ENCODE results near the gene NFYA. TPM values are rescaled to one million over a fixed set of nuclear protein-coding genes. Genes with fewer than 3 reads are reported as not detected.

The NFYA gene
- total and polyA plus RNA-seq, 2 of the 13 experiments (the other 11 are each of a cell fraction or from before 2014, with no cell fraction given) = 16.0 to 22.9 TPM

DNA sequence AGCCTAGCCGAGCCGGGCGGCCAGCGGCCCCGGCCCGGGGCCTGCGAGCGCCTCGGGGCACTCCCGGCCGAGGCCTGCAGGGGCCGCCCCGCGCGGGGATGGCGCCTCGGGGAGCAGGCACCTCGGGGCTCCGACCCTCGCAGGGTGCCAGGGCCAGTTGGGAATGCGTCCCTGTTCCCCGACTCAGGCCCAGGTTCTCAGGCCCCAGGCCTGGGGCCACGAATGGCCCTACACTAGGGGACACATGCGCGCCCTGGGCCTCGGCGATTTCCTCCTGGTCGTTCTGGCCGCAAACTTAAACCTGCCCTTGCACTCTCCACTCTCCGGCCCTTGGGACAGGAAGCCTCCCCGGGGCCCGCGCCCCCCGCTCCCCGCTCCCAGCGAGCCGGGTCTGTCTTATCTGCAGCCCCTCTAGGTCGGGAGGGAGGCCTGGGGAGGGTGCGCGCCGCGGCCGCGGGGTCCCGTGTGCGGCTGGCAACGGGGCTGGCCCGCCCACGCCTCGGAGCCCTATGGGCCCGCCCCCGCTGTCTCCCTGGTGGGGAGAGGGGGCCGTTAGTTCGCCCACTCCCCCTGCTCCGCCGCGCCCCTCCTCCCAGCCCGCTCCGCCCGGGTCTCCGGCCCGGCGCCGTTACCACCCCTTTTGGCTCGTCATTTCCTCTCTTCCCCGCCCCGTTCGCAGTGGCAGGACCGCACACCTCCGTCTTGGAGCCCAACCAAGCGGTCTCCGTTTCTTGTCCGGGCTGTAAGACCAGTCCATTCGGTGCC, 611 bp downstream of the NFYA start (continued):
- TF ChIP-seq KDM3A (CRISPR knock-in tag; IDR thresholded peaks at IDR 0.05; ENCODE audit: low read depth) (no peak), EEA1 (CRISPR knock-in tag; IDR thresholded peaks at IDR 0.05; ENCODE audit: borderline replicate concordance) (peak; percentile 56; the same call in 1 of the 2 replicates), GFI1 (CRISPR knock-in tag; IDR thresholded peaks at IDR 0.05; ENCODE audit: borderline replicate concordance) (no peak), ZNF543 (CRISPR knock-in tag; IDR thresholded peaks at IDR 0.05) (peak; percentile 85), KLF12 (CRISPR knock-in tag; IDR thresholded peaks at IDR 0.05; ENCODE audit: borderline replicate concordance) (peak; percentile 49; the same call in 1 of the 2 replicates), KMT2A (CRISPR knock-in tag; IDR thresholded peaks at IDR 0.05) (peak; percentile 84; the same call in 1 of the 2 replicates), ARID2 (CRISPR knock-in tag; IDR thresholded peaks at IDR 0.05; ENCODE audit: borderline replicate concordance) (0 out of 2 replicates have a peak, but pooled peaks have one; percentile 18), ZNF367 (CRISPR knock-in tag; IDR thresholded peaks at IDR 0.05; ENCODE audit: borderline replicate concordance) (peak; percentile 73; the same call in 1 of the 2 replicates), RBFOX2 (IDR thresholded peaks at IDR 0.05; ENCODE audit: low read depth, low read length) (peak; percentile 97), ZNF7 (CRISPR knock-in tag; IDR thresholded peaks at IDR 0.05) (no peak), FOXP1 (IDR thresholded peaks at IDR 0.05) (no peak), FOXP1 (CRISPR knock-in tag; IDR thresholded peaks at IDR 0.05) (no peak), MEIS2 (CRISPR knock-in tag; IDR thresholded peaks at IDR 0.05) (peak; percentile 27; the same call in 1 of the 2 replicates), NFYC (CRISPR knock-in tag; IDR thresholded peaks at IDR 0.05) (no peak; the same call in 1 of the 2 replicates), HNRNPH1 (optimal IDR thresholded peaks at IDR 0.05; ENCODE audit: low read depth, low read length) (no peak), SRSF1 (optimal IDR thresholded peaks at IDR 0.05; ENCODE audit: low read depth, low read length) (peak; percentile 85), GLI4 (CRISPR knock-in tag; IDR thresholded peaks at IDR 0.05; ENCODE audit: borderline replicate concordance) (no peak), TSC22D2 (CRISPR knock-in tag; IDR thresholded peaks at IDR 0.05; ENCODE audit: borderline replicate concordance) (no peak; the same call in 1 of the 2 replicates), ZIK1 (CRISPR knock-in tag; IDR thresholded peaks at IDR 0.05; ENCODE audit: borderline replicate concordance, low read depth) (no peak), ZMYM2 (CRISPR knock-in tag; IDR thresholded peaks at IDR 0.05) (no peak)
- TF ChIP-seq, protein P1, sequence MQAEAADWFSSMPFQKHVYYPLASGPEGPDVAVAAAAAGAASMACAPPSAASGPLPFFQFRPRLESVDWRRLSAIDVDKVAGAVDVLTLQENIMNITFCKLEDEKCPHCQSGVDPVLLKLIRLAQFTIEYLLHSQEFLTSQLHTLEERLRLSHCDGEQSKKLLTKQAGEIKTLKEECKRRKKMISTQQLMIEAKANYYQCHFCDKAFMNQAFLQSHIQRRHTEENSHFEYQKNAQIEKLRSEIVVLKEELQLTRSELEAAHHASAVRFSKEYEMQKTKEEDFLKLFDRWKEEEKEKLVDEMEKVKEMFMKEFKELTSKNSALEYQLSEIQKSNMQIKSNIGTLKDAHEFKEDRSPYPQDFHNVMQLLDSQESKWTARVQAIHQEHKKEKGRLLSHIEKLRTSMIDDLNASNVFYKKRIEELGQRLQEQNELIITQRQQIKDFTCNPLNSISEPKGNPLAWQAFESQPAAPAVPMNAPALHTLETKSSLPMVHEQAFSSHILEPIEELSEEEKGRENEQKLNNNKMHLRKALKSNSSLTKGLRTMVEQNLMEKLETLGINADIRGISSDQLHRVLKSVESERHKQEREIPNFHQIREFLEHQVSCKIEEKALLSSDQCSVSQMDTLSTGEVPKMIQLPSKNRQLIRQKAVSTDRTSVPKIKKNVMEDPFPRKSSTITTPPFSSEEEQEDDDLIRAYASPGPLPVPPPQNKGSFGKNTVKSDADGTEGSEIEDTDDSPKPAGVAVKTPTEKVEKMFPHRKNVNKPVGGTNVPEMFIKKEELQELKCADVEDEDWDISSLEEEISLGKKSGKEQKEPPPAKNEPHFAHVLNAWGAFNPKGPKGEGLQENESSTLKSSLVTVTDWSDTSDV (CRISPR knock-in tag; IDR thresholded peaks at IDR 0.05) = no peak; the same call in 1 of the 2 replicates
- TF ChIP-seq, protein P2, sequence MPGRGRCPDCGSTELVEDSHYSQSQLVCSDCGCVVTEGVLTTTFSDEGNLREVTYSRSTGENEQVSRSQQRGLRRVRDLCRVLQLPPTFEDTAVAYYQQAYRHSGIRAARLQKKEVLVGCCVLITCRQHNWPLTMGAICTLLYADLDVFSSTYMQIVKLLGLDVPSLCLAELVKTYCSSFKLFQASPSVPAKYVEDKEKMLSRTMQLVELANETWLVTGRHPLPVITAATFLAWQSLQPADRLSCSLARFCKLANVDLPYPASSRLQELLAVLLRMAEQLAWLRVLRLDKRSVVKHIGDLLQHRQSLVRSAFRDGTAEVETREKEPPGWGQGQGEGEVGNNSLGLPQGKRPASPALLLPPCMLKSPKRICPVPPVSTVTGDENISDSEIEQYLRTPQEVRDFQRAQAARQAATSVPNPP (CRISPR knock-in tag; IDR thresholded peaks at IDR 0.05) = peak; percentile 35; the same call in 1 of the 2 replicates
- TF ChIP-seq, protein P3, sequence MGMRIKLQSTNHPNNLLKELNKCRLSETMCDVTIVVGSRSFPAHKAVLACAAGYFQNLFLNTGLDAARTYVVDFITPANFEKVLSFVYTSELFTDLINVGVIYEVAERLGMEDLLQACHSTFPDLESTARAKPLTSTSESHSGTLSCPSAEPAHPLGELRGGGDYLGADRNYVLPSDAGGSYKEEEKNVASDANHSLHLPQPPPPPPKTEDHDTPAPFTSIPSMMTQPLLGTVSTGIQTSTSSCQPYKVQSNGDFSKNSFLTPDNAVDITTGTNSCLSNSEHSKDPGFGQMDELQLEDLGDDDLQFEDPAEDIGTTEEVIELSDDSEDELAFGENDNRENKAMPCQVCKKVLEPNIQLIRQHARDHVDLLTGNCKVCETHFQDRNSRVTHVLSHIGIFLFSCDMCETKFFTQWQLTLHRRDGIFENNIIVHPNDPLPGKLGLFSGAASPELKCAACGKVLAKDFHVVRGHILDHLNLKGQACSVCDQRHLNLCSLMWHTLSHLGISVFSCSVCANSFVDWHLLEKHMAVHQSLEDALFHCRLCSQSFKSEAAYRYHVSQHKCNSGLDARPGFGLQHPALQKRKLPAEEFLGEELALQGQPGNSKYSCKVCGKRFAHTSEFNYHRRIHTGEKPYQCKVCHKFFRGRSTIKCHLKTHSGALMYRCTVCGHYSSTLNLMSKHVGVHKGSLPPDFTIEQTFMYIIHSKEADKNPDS (CRISPR knock-in tag; IDR thresholded peaks at IDR 0.05) = 0 out of 2 replicates have a peak, but pooled peaks have one; percentile 79
